OCI-LY7 (cell line): ENCODE results near the gene LRRC55. TPM values are rescaled to one million over a fixed set of nuclear protein-coding genes. Genes with fewer than 3 reads are reported as not detected.

Experiments
- BruUV-seq: library from RNA; stranded (reverse); fragments of 400-500 nt; replicated peaks from 2 replicates; lab custom pipeline; 2021; lab: Mats Ljungman, UMichigan
- CTCF ChIA-PET: fragments of 300-600 bp; sonication (Branson Sonifier 250); formaldehyde crosslinking; loops from one replicate; lab custom pipeline; 2022; ENCODE audit warnings: antibody characterized with exemption; ENCODE audit not compliant: unreplicated experiment; lab: Charles Lee
- POLR2A ChIA-PET: fragments of 300-600 bp; sonication (Branson Sonifier 250); formaldehyde crosslinking; loops from one replicate; lab custom pipeline; 2022; ENCODE audit warnings: antibody characterized with exemption; lab: Charles Lee
- DNase-seq: peaks from one replicate; pipeline ENCODE4 v3.0.0-alpha.2; 2015; ENCODE audit warnings: low spot score
- H2AFZ ChIP-seq: fragments of 200-600 bp; sonication (generic), shearing (Covaris generic); 2 replicates; pipeline ENCODE4 v1.6.1; 2014; ENCODE audit warnings: mild to moderate bottlenecking, antibody characterized with exemption, low read length, moderate library complexity
- H3K27ac ChIP-seq: fragments of 200-600 bp; sonication (generic); 2 replicates; pipeline ENCODE4 v1.5.1; 2014; ENCODE audit warnings: mixed run types, low read depth, mild to moderate bottlenecking, moderate library complexity, low read length, inconsistent platforms; ENCODE audit not compliant: poor library complexity, severe bottlenecking
- H3K36me3 ChIP-seq: fragments of 200-600 bp; sonication (generic); 2 replicates; pipeline ENCODE4 v1.6.1; 2014; ENCODE audit warnings: mild to moderate bottlenecking, antibody characterized with exemption, low read length, moderate library complexity, mixed read lengths; ENCODE audit not compliant: insufficient read depth
- H3K4me1 ChIP-seq: fragments of 200-600 bp; sonication (generic); 2 replicates; pipeline ENCODE4 v1.5.1; 2014; ENCODE audit warnings: mild to moderate bottlenecking, low read length; ENCODE audit not compliant: insufficient read depth, poor library complexity, severe bottlenecking
- H3K4me2 ChIP-seq: fragments of 200-600 bp; sonication (generic); 2 replicates; pipeline ENCODE4 v1.6.1; 2014; ENCODE audit warnings: mild to moderate bottlenecking, low read length
- H3K4me3 ChIP-seq: fragments of 200-600 bp; sonication (generic); 2 replicates; pipeline ENCODE4 v1.5.1; 2014; ENCODE audit warnings: mild to moderate bottlenecking, low read depth, low read length; ENCODE audit not compliant: poor library complexity, severe bottlenecking
- H3K79me2 ChIP-seq: fragments of 200-600 bp; sonication (generic); 2 replicates; pipeline ENCODE4 v1.6.1; 2016; ENCODE audit warnings: low read depth, mild to moderate bottlenecking, low read length, moderate library complexity, mixed read lengths; ENCODE audit not compliant: insufficient read depth
- H3K9me2 ChIP-seq: fragments of 200-600 bp; sonication (generic); 2 replicates; pipeline ENCODE4 v1.6.1; 2016; ENCODE audit warnings: mild to moderate bottlenecking, low read length, mixed read lengths; ENCODE audit not compliant: insufficient read depth
- H3K9me3 ChIP-seq: fragments of 200-600 bp; sonication (generic); 2 replicates; pipeline ENCODE4 v1.6.1; 2014; ENCODE audit warnings: mild to moderate bottlenecking, mixed run types, low read length, mixed read lengths
- H4K20me1 ChIP-seq: fragments of 200-600 bp; sonication (generic); 2 replicates; pipeline ENCODE4 v1.6.1; 2014; ENCODE audit warnings: mild to moderate bottlenecking, antibody characterized with exemption, low read length, moderate library complexity, mixed read lengths; ENCODE audit not compliant: insufficient read depth
- CTCF ChIP-seq: fragments of 200-600 bp; sonication (generic); conservative IDR thresholded peaks from 2 replicates; pipeline ENCODE4 v1.5.1; 2014; ENCODE audit warnings: mild to moderate bottlenecking, antibody characterized with exemption, low read length, moderate library complexity, mixed read lengths
- EZH2phosphoT487 ChIP-seq: fragments of 200-600 bp; sonication (generic); IDR thresholded peaks from 2 replicates; pipeline ENCODE4 v1.6.1; 2018; ENCODE audit warnings: low read depth, borderline replicate concordance, mild to moderate bottlenecking, mixed run types, antibody characterized with exemption, low read length, moderate library complexity, mixed read lengths
- intact Hi-C: fragments of 100-400 bp; cut with micrococcal nuclease; formaldehyde crosslinking; loops from one replicate; pipeline ENCODE4 v1.10.0; 2022; ENCODE audit not compliant: unreplicated experiment
- total RNA-seq, 2 experiments: library from RNA; depleted of rRNA in 1 of 2; stranded (reverse); fragments of >200 nt in 1 of 2; shearing (Covaris generic) in 1 of 2; gene quantifications; 2 replicates each; pipeline ENCODE4 v1.2.3, GENCODE V29; 2014 to 2022

The LRRC55 gene
- total RNA-seq, 2 experiments from 2014 or later = not detected

- intact Hi-C loops = no loop called here
- H3K27ac ChIP-seq = no peak overlapping the region
- H2AFZ ChIP-seq = no peak overlapping the region
- peaks cover 4% of the 10 kb centered on the region for H3K4me1 ChIP-seq
- no peaks in the 10 kb centered on the region for H3K9me2 ChIP-seq
- no peak overlapping the region for H3K4me3 ChIP-seq
- no peak overlapping the region for H3K4me2 ChIP-seq
- H4K20me1 ChIP-seq = no peaks in the 10 kb centered on the region
- no peak for DNase-seq
- ChIA-PET CTCF (no interaction called here), POLR2A (no interaction called here)
- H3K36me3 ChIP-seq = no peaks in the 10 kb centered on the region
- no peaks in the 10 kb centered on the region for H3K9me3 ChIP-seq
- TF ChIP-seq EZH2phosphoT487 (no peak), CTCF (no peak)
- no peaks in the 10 kb centered on the region for H3K79me2 ChIP-seq
- no TSS peak for BruUV-seq
Observed at GRCh38 chr11:57152134-57152533, 29.6 kb upstream of the LRRC55 start.

GRCh38 chr11:57153448-57153847, 28.3 kb upstream of the LRRC55 start:
- DNase-seq = no peak
- CTCF ChIA-PET = no interaction called here
- Histone ChIP-seq H3K9me3 (no peaks in the 10 kb centered on the region), H3K4me2 (no peak overlapping the region), H3K79me2 (no peaks in the 10 kb centered on the region), H3K4me1 (peaks cover 4% of the 10 kb centered on the region), H3K36me3 (no peaks in the 10 kb centered on the region), H4K20me1 (no peaks in the 10 kb centered on the region), H3K4me3 (no peak overlapping the region), H3K9me2 (no peaks in the 10 kb centered on the region), H3K27ac (no peak overlapping the region), H2AFZ (no peak overlapping the region)
- intact Hi-C loops = no loop called here
- POLR2A ChIA-PET = no interaction called here
- no peak for TF ChIP-seq EZH2phosphoT487
- TF ChIP-seq CTCF = no peak
- no TSS peak for BruUV-seq

- TF ChIP-seq EZH2phosphoT487 = no peak
- no peak for TF ChIP-seq CTCF
- POLR2A ChIA-PET = no interaction called here
- H3K4me2 ChIP-seq = no peak overlapping the region
- H2AFZ ChIP-seq = no peak overlapping the region
- CTCF ChIA-PET = no interaction called here
- H3K4me3 ChIP-seq = no peak overlapping the region
- H3K9me3 ChIP-seq = no peaks in the 10 kb centered on the region
- no peaks in the 10 kb centered on the region for H3K79me2 ChIP-seq
- H3K4me1 ChIP-seq = peaks cover 4% of the 10 kb centered on the region
- no peaks in the 10 kb centered on the region for H3K36me3 ChIP-seq
- no peak overlapping the region for H3K27ac ChIP-seq
- no peak for DNase-seq
- no TSS peak for BruUV-seq
- no peaks in the 10 kb centered on the region for H4K20me1 ChIP-seq
- intact Hi-C loops = no loop called here
- H3K9me2 ChIP-seq = no peaks in the 10 kb centered on the region
Observed at GRCh38 chr11:57154739-57155138, 27.0 kb upstream of the LRRC55 start.
